ENCODE results near the gene USP36.
"Not testable (repeated sequence)": the region's sequence is repeated elsewhere in the genome, so short reads cannot be mapped to it uniquely, and the experiment has no call there.

DNA sequence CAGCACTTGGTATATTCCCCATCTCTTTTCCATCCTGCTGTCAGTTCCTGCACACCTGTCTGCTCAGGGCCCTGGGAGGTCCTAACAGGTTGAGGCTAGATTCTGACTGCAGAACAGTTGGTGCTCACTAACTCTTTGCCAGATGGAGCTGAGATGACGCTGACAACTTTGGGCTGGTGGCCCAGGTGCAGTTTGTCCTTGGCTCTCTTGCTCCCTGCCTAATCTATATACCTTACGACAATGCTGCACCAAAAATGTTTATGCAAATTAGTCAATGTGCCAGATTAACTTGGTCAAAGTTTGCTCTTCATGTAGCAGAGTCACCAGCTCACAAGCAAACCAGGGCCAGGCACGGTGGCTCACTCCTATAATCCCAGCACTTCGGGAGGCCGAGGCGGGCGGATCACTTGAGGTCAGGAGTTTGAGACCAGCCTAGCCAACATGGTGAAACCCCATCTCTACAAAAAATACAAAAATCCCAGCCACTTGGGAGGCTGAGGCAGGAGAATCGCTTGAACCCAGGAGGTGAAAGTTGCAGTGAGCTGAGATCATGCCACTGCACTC, 36.4 kb upstream of the USP36 start:
- TF ChIP-seq EP300 (IDR thresholded peaks at IDR 0.05): not testable (repeated sequence)
- TF ChIP-seq, protein P1, sequence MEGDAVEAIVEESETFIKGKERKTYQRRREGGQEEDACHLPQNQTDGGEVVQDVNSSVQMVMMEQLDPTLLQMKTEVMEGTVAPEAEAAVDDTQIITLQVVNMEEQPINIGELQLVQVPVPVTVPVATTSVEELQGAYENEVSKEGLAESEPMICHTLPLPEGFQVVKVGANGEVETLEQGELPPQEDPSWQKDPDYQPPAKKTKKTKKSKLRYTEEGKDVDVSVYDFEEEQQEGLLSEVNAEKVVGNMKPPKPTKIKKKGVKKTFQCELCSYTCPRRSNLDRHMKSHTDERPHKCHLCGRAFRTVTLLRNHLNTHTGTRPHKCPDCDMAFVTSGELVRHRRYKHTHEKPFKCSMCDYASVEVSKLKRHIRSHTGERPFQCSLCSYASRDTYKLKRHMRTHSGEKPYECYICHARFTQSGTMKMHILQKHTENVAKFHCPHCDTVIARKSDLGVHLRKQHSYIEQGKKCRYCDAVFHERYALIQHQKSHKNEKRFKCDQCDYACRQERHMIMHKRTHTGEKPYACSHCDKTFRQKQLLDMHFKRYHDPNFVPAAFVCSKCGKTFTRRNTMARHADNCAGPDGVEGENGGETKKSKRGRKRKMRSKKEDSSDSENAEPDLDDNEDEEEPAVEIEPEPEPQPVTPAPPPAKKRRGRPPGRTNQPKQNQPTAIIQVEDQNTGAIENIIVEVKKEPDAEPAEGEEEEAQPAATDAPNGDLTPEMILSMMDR (IDR thresholded peaks at IDR 0.05): not testable (repeated sequence)
